Renal pelvis (tissue), 4 donors: ENCODE results near the gene BTBD7. TPM values are rescaled to one million over a fixed set of nuclear protein-coding genes. Genes with fewer than 3 reads are reported as not detected.
"Not testable (repeated sequence)": the region's sequence is repeated elsewhere in the genome, so short reads cannot be mapped to it uniquely, and the experiment has no call there.

Source experiments
- DNase-seq: peaks from one replicate; pipeline ENCODE4 v3.0.0-alpha.2; 2013
- polyA plus RNA-seq, 3 donors: library from polyadenylated mRNA; unstranded; fragments of 120-200 nt; gene quantifications; one replicate each; pipeline ENCODE4 v1.2.1, GENCODE V29; 2013; ENCODE audit not compliant: insufficient read length in 3 of 3

Gene BTBD7
- polyA plus RNA-seq, 3 donors: 42.2 to 58.5 (median 55.3) TPM

GRCh38 chr14:93266127-93266526 lies 66.7 kb downstream of the BTBD7 start:
- DNase-seq: no peak

- no peak for DNase-seq
These were observed 69.4 kb downstream of the BTBD7 start for GRCh38 chr14:93263416-93263815.

GRCh38 chr14:93262446-93262845 lies 70.4 kb downstream of the BTBD7 start:
- no peak for DNase-seq

- DNase-seq: no peak
These were observed 83.6 kb downstream of the BTBD7 start for GRCh38 chr14:93249128-93249831.

- no peak for DNase-seq
These were observed 86.3 kb downstream of the BTBD7 start for GRCh38 chr14:93246534-93246933.

GRCh38 chr14:93245764-93246420 lies 86.9 kb downstream of the BTBD7 start:
- DNase-seq: no peak

GRCh38 chr14:93240678-93241000 lies 92.2 kb downstream of the BTBD7 start:
- DNase-seq: no peak

GRCh38 chr14:93239869-93240677 lies 92.8 kb downstream of the BTBD7 start:
- DNase-seq: no peak

- DNase-seq: no peak
These were observed 98.0 kb downstream of the BTBD7 start for GRCh38 chr14:93234798-93235197.

GRCh38 chr14:93233078-93233477 lies 99.8 kb downstream of the BTBD7 start:
- not testable (repeated sequence) for DNase-seq

- no peak for DNase-seq
These were observed 100.7 kb downstream of the BTBD7 start for GRCh38 chr14:93232159-93232558.

- DNase-seq: peak; percentile 31
These were observed 101.5 kb downstream of the BTBD7 start for GRCh38 chr14:93231129-93231979.

GRCh38 chr14:93230539-93230938 lies 102.3 kb downstream of the BTBD7 start:
- DNase-seq: no peak

GRCh38 chr14:93228550-93228949 lies 104.3 kb downstream of the BTBD7 start:
- no peak for DNase-seq

- DNase-seq: no peak
These were observed 109.3 kb downstream of the BTBD7 start for GRCh38 chr14:93223565-93223964.

- DNase-seq: no peak
These were observed 112.3 kb downstream of the BTBD7 start for GRCh38 chr14:93220509-93220908.

- DNase-seq: peak; percentile 48
These were observed 113.6 kb downstream of the BTBD7 start for GRCh38 chr14:93219103-93219726.

- no peak for DNase-seq
These were observed 118.2 kb downstream of the BTBD7 start for GRCh38 chr14:93214598-93214997.

GRCh38 chr14:93212432-93212831 lies 120.4 kb downstream of the BTBD7 start:
- no peak for DNase-seq

- peak; percentile 57 for DNase-seq
These were observed 125.1 kb downstream of the BTBD7 start for GRCh38 chr14:93207468-93208308.
